Measurements from ENCODE around the gene SBF2. TPM values are rescaled to one million over a fixed set of nuclear protein-coding genes. Genes with fewer than 3 reads are reported as not detected.

Gene SBF2
- total and polyA plus RNA-seq, 2 of the 13 experiments (the other 11 are each of a cell fraction or from before 2014, with no cell fraction given) = 24.0 to 45.8 TPM

DNA sequence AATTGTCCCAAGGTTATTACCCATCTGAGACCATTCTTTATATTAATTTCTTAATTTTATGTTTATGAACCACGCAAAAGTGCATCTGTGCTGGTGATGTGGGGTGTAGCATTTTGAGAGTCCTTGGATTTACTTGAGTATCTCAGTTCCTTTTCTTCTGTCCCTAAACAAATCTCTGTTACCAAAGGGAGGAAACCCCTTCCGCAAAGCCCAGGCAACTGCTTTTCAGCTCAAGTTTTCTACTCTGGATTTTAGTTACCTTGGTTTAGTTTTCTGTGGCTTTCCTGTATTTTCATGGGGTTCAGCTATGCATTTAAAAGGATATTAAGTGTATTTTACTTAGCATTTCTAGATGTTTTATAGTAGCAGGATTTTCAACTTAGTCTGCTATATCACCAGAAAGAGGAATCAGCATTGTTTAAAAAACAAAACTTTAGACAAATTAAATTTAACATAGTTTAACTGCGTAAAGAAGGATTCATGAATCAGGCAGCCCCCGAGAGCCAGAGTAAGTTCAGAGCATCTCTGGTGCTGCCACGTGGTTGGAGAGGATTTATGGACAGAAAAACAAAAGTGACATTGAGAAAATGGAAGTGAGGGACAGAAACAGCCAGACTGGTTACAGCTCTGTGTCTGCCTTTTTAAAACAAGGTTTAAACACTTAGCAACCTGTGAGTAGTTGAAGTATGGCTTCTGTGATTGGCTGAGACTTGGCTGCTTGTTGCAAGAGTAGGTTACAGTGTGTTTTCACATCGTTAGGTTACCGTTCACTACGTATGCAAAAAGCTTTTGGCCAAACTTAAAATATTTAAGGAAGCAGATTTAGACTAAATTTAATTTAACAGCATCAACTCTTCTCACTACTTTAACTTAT is 20.4 kb upstream of the SBF2 start:
- intact Hi-C loops (cut with micrococcal nuclease; ENCODE audit: unreplicated experiment) = no loop called here
- Histone ChIP-seq H2AFZ (ENCODE audit: low read length) (peak overlapping the region; percentile 37), H3K9me3 (ENCODE audit: low read length) (no peaks in the 10 kb centered on the region), H3K4me2 (ENCODE audit: low read depth, low read length) (peak overlapping the region; percentile 46), H3K4me1 (ENCODE audit: insufficient read depth, low read length) (peaks cover 48% of the 10 kb centered on the region), H3K27ac (ENCODE audit: extremely low read length, insufficient read depth, low read length) (no peak overlapping the region), H3K27me3 (ENCODE audit: control insufficient read depth in 1 of 2, insufficient read depth in 2 of 2, low read length in 2 of 2) (no peaks in the 10 kb centered on the region), H3K36me3 (replicated peaks in 1 of 2; ENCODE audit: control insufficient read depth in 1 of 2, insufficient read depth in 2 of 2, low read length in 2 of 2) (no peaks in the 10 kb centered on the region), H4K20me1 (ENCODE audit: insufficient read depth, low read length) (no peaks in the 10 kb centered on the region), H3K79me2 (ENCODE audit: insufficient read depth, low read length) (no peaks in the 10 kb centered on the region), H3K9ac (ENCODE audit: insufficient read depth, low read depth, low read length) (no peak overlapping the region), H3K4me3 (replicated peaks in 1 of 3; ENCODE audit: insufficient read depth in 1 of 3, low read depth in 2 of 3, low read length in 3 of 3) (peak overlapping the region in 1 of 3 experiments; percentile 41; a peak in 1 of 6 replicates)
- WGBS (ENCODE audit: low lambda C conversion rate) = 48% methylated on average over 8 of the region's 8 CpGs
- in situ Hi-C loops (cut with HindIII; ENCODE audit: extremely low pct_ligation_motif_present, low pct_unique_long_range_greater_than_20kb) = no loop called here
- CTCF ChIA-PET (ENCODE audit: low intra/inter-chr PET ratio, low total read pairs) = no interaction called here
- ATAC-seq (peak; percentile 91), DNase-seq (ENCODE audit: low spot score) (peak; percentile 63), FAIRE-seq (peak; percentile 62)
- POLR2A ChIA-PET = interaction anchor here (1.4 to 3.3 kb wide), 3 partner anchors 9 to 26 kb away, joined by 4 to 30 read pairs (median 13); partner anchors contain the start of gene ADM
- no TSS peak for BruUV-seq (replicated peaks)
- TF ChIP-seq MTERF4 (CRISPR knock-in tag; IDR thresholded peaks at IDR 0.05) = no peak
- no peak for TF ChIP-seq HMGA1 (CRISPR knock-in tag; conservative IDR thresholded peaks at IDR 0.05)
- peak; percentile 99 for TF ChIP-seq RFXAP (CRISPR knock-in tag; IDR thresholded peaks at IDR 0.05; ENCODE audit: borderline replicate concordance)
- no peak for TF ChIP-seq POLR2A (IDR thresholded peaks at IDR 0.05; ENCODE audit: insufficient read depth in 1 of 2, low read depth in 2 of 2, low read length in 2 of 2)
- TF ChIP-seq ZNF639 (CRISPR knock-in tag; conservative IDR thresholded peaks at IDR 0.05) = no peak
- no peak for TF ChIP-seq BCL3 (CRISPR knock-in tag; IDR thresholded peaks at IDR 0.05)
- no peak for TF ChIP-seq ZNF546 (CRISPR knock-in tag; conservative IDR thresholded peaks at IDR 0.05)
- no peak for TF ChIP-seq NR2C2 (CRISPR knock-in tag; IDR thresholded peaks at IDR 0.05; ENCODE audit: borderline replicate concordance)
- TF ChIP-seq REPIN1 (CRISPR knock-in tag; IDR thresholded peaks at IDR 0.05; ENCODE audit: borderline replicate concordance, low read depth) = no peak
- TF ChIP-seq ZNF343 (CRISPR knock-in tag; IDR thresholded peaks at IDR 0.05) = no peak
- TF ChIP-seq PPARG (CRISPR knock-in tag; conservative IDR thresholded peaks at IDR 0.05) = no peak
- no peak for TF ChIP-seq REL (CRISPR knock-in tag; conservative IDR thresholded peaks at IDR 0.05)
- TF ChIP-seq RFX5 (IDR thresholded peaks at IDR 0.05; ENCODE audit: low read depth, low read length) = peak; percentile 100
- TF ChIP-seq ZSCAN9 (CRISPR knock-in tag; IDR thresholded peaks at IDR 0.05; ENCODE audit: borderline replicate concordance) = no peak
- peak; percentile 99 for TF ChIP-seq RFXANK (CRISPR knock-in tag; IDR thresholded peaks at IDR 0.05)
- TF ChIP-seq ZNF737 (CRISPR knock-in tag; IDR thresholded peaks at IDR 0.05; ENCODE audit: borderline replicate concordance) = no peak
- TF ChIP-seq IKZF4 (CRISPR knock-in tag; IDR thresholded peaks at IDR 0.05; ENCODE audit: borderline replicate concordance, low read depth, not compliant biosample characterization) = no peak
- no peak for TF ChIP-seq ZNF496 (CRISPR knock-in tag; IDR thresholded peaks at IDR 0.05; ENCODE audit: insufficient replicate concordance)
- peak; percentile 78 for TF ChIP-seq ATF1 (CRISPR knock-in tag; IDR thresholded peaks at IDR 0.05)
- TF ChIP-seq MNT (IDR thresholded peaks at IDR 0.05) = 0 out of 2 replicates have a peak, but pooled peaks have one; percentile 27
- TF ChIP-seq NFRKB (IDR thresholded peaks at IDR 0.05) = no peak
